Left hindlimb (tissue), 1 donor: ENCODE data around the gene ATXN7L1.
A peak's percentile ranks its signal among the peaks of the same experiment; 100 is the strongest.

Experiments
- DNase-seq: peaks from one replicate; pipeline ENCODE4 v3.0.0-alpha.2; 2018

The ATXN7L1 gene

DNA sequence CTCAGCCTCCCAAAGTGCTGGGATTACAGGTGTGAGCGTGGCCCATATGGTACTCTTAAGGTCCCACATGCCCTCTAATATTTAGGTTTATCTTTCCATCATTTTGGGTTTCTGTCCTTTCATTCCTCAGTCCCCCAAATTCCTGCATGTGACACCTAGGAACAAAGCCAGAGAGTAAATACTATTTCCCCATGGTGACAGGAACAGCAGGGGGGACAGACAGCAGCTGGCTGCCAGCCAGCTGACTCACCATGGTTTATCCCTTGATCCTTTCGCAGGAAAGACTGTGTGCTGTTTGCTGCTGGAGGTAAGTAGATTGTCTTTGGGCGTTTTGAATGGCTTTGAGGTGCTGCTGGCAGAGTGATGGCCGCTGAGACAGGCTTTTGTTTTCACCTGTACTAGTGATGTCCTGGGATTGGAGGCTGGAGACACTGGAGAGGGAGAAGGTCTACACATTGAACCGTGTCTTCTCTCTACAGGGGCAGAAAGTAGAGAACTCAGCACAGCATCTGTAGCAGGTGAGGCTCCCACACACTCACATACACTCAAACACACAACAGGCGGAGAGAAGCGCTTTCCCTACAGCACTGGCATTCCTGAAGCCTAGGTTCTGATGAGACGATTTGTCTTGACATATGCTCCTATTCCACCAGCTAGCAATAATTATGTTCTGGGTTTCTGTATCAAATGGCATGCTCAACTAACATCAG, 211.4 kb downstream of the ATXN7L1 start:
- DNase-seq, result no peak

DNA sequence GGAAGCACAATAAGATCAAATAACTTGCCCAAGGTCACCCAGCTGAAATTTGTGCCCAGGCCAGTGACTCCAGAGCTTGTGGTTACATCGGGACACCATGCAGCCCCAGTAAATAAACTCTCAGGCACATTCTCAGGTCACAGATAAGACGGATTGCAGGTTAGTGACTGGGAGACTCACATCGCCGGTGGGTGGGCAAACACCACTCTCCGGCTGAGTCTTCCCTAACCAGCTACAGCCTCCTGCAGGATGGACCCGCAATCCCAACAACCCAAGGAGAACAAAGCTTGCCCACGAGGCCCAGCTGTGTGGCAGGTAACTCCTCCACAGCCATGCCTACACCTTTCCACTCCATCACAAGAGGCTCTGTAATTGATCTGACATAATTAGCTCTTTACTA, 213.4 kb downstream of the ATXN7L1 start:
- no peak for DNase-seq

DNA sequence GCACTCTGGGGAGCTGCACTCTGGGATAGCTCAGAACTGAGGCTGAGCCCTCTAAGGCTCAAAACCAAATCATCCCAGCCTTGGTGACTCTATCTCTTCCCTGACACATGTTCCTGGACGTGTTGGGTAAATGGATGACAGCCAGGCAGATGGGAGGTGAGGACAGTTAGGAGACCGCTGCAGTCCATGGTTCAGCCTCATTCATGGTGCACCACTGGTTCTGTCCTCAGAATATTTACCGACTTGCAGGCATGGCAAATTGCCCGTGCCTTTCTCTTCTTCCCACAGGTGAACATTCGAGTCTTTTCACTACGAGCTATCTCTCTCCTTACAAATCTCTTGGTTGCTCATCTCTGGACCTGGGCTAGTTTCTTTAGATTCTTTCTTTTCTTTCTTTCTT, 214.8 kb downstream of the ATXN7L1 start:
- no peak for DNase-seq

DNA sequence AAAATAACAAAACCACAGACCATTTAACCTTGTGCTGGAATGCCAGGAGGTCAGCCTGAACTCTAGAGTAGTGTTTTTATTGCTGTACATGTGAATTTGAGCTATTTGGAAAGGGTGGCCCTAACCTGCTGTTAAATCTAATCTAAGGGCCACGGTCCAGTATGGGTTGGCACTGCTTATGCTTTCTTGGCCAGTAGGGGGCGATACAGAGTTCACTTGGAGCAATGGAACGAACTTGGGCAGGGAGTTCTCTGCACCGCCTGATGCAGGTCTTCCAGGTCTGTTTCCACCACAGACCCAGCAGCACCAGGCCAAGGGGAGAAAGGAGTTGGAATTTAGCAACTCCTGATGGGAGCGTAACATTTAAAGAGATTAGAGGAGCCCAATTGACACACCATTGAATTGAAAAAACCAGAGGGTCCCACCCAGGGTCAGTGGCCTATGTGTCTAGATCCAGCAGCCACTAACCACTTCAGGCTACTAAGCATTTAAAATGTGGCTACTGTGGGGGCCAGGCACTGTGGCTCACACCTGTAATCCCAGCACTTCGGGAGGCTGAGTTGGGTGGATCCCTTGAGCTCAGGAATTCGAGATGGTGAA, 219.4 kb downstream of the ATXN7L1 start:
- DNase-seq, result no peak

DNA sequence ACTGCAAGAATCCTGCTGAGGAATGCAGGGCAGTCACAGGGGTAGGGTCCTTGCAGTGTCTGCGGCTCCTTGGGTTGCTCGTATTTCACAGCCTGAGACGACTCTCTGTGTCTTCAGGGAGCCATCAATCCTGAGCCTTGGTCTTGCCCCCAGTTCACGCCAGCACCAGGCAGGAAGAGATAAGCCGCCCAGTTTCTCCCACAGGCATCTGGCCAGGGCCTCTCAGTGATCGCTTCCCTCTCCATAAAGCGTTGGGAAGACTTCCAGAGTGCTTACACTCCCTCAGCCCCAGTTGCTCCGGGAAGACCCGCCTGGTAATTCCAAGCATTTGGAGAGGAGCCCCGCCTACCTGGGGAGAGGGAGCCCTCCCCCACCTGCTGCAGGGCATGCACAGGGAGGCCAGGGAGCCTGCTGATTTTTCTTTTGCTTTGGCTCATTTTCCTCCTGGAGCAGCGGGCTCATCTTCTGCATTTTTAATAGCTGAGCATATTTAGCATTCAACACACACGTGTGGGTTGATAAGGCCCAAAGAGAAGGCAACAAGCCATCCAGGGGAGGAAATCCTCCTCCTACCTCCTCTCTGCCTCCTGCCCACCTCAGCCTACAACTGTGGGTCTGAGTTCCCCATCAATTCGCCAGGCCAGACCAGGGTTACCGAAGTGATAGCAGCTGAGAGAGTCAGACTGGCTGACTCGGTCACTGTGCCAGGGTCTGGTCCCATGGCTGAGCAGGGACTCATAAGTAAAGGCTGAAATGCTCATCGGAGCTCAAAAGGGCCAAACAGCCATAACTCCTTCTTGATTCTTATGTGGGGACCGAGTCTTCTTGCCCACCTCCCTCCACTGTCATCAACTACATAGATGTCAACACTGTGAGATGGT, 220.7 kb downstream of the ATXN7L1 start:
- peak; percentile 42 for DNase-seq

DNA sequence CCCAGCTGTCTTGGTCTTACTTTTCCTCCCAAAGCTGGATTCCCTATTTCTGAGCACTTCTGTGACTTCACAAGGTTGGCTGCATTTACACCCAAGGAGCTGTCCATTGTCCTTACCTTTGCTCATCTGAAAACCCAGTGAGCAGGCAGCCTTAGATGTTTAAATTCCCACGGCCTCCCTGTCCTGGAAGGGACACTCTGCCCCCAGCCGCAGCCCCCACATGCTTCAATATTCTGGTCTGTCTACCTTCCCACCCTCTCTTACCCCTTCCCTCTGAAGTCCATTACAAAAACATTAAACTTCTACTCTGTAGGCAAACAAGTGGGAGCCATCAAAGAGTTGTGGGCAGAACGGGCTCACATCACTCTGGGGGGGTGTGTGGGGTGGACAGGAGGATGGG, 221.3 kb downstream of the ATXN7L1 start:
- no peak for DNase-seq

DNA sequence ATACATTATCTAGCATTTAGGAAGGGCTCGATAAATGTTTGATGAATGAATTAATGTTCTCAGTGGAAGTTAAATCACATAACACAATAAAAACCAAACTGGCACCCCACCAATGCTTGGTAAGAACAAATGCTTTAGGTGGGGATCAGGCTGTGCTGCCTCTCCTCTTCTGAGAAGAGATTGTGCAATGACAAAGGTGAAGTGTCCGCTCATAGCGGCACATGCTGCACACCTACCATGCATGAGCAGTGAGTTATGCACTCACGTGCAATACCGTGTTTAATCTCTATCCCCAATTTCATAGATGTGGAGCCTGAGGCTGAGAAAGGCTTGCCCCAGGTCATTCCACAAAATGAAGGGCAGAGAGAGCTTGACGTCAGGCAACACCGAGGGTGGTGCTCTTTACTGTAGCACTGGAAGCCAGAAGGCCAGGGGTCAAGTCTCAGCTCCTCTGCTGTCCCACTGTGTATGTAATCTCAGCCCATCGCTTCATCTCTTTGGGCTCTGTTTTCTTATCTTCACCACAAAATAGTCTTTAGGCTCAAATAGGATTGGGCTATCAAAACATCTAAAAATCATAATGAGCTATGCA, 222.2 kb downstream of the ATXN7L1 start:
- no peak for DNase-seq

DNA sequence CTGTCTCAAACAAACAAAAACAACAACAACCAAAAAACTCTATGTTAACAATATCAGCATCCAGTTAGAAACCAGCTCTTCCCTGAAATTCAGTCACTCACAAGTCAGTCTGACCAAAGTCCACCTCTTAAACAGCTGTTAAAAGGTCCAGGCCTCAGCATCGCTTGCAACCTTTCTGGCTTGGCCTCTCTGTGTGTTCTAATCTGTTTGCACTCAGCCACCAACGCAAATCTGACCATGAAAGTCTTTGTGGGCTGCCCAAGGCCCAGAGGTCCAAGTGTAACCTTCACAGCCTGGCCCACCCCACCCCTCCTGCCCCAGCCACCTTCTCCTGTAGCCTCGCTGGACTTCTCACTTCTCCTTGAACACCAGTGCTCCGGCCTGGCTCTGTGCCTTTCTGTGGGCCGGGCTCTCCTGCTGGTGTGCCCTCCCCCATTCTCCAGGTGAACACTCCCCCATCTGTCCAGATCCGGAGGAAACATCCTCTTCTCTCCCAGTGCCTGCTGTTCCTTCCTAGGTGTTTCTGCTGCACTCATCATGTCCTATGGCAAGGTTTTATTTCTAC, 222.9 kb downstream of the ATXN7L1 start:
- DNase-seq, result no peak

DNA sequence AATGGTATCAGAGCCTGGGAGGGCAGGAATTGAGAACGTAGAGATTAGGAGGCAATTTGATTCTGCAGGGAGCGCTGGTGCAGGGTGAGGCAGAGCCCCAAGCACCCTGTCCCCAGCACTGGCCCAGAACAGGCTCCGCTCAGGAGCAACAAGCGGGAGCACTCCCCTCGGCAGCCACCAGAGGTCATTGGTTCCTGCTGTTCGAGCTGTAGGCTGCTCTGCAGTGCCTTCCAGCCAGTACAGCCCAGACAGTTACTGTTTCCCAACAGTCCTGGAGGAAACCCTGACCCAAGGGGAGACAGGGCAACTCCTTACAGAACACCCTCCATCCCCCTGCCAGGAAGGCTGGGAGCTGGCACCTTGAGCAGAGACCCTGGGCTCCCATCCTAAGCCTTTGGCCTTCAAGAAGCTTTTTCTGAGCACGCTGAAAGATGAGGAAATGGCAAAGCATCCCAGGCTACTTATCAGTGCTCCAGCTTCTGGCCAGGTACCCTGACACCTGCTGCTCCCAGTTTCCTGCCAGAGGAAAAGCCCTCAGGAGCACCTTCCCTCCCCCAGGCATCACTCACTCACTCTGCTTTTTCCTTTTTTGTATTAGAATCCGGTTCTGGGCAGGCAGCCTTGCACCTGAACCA, 223.9 kb downstream of the ATXN7L1 start:
- DNase-seq, result peak; percentile 76

DNA sequence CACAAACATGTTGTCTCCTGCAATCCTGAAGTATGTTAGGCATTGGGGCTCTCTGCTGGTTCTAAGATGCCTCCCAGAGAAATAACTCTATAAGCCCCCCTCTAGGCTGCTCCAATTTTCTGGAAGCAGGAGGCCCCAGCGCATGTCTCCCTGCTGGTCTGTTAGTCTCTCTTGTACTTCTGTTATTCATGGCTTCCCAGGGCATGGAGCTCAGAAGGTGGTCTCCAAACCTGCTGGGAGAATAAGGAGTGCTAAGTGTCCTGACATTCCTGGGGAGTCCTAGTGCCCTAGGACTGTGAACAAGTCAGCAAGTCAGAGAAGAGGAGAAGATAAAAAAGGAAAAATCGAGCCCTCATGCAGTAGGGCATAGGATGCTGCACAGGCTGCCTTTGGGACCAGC, 224.6 kb downstream of the ATXN7L1 start:
- no peak for DNase-seq

DNA sequence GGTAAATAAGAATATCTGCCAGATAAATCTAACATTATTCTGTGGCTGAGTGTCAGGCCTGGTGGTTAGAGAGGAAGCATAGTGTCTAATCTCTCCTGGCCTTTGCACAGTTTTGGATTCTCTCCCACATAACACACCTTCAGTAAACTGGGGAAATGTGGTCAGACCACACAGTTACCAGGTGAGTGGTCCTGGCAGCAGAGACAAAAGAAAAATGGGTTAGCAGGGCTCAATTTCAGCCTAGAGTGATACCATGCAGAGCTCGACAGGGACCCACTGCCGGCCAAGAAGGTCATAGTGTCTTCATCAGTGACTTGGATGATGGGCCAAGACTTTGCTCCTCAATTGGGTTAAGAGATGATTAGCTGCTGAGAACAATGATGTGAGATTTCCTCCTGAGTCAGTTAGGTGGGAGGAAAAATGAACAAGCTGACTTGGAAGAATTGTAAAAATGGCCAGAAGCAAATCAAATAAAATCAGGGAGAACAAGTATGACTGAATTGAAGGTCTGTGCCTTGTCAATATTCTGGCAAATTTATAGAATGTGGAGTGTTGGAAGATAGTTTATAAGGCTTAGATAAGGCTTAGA, 225.9 kb downstream of the ATXN7L1 start:
- DNase-seq, result no peak

DNA sequence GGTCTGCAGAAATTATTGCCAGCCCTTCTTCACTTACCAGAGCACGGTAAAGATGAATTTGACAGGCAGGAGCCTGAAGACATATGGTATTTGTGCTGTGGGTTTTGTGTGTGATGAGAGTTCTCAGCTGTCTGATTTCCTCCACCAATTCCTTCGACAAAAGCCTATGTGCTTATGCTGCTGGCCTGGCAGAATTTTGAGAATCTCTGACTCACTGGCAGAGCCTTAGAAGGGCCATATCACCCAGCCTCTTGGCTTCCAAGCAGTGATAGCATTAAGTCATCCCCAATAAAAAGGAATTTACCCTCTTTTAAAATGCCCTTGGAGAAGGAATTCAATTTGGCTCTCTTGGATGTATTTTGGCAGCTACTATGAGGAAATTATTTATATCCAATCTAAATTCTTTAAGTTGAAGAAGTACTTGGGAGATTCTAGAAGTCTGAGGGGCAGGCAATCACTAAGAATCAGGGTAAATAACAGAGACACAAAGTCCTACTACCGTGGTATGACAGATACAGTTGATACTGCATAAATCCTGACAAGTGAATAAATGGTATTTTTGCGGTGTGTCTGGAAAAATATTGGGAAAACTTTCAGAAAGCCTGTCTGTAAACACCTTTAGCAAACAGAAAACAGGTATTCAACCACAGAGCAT, 226.5 kb downstream of the ATXN7L1 start:
- no peak for DNase-seq

DNA sequence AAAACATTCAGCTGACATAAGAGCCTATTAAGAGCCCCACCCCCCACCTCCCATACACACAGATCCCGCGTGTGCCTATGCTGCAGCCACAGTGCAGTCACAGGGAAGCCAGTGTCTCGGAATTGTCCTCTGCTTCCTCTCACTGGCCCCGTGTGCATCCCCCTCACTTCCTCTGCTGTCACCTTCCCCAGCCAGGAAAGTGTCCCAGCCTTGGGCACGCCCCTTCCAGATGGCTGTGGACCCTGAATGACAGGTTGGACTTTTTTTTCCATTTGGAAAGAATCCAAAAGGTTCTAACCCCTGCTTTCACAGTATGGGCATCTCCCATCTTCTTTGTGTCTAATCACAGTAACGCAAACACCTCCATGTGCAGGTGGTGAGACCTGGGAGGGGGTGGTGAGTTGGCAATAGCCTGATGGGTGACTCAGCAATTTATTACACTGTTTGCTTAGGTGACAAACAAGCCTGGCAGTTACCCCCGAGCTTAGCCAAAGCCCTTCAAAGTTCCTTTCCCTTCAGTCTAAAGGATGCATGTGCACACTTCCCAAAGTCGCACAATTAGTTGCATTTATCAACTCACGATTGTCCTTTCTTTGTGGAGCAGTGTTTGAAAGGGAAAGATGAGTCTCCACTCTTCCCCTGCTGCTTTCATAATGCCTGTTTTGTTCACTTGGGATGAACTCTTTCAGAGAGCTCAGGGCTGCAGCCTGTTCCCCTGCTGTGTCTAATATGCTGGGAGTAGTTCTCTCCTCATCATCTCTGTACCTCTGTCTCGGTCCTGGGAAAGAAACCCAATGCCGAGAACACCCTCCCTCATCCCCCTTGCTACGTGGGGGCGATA, 227.6 kb downstream of the ATXN7L1 start:
- no peak for DNase-seq

DNA sequence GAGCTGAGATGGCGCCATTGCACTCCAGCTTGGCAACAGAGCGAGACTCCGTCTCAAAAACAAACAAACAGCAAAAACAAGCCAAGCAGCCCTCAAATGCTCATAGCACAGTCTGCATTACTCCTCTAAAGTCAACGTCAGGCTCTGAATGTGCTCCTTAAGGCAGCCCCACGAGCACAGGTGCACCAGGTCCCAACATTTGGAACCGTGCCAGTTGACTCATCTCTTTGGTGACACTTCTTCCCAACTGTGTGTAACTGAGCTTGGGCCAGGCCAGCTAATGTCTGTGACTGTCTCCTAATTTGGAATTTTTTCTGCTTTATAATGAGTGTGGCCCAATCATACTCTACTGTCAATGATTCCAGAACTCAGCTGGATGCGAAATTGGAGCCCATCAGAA, 228.8 kb downstream of the ATXN7L1 start:
- no peak for DNase-seq

DNA sequence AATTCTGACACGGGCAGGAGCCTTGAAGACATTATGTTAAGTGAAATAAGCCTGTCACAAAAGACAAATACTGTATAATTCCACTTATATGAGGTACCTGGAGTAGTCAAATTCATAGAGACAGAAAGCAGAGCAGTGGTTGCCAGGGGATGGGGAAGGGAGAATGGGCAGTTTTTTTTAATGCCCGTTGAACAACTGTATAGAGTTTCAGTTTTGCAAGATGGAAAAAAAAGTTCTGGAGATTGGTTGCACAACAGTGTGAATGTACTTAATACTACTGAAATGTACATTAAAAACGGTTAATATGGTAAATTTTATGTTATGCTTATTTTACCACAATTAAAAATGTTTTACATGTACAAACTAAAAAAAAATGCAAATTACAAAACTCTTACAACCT, 231.5 kb downstream of the ATXN7L1 start:
- DNase-seq, result no peak

DNA sequence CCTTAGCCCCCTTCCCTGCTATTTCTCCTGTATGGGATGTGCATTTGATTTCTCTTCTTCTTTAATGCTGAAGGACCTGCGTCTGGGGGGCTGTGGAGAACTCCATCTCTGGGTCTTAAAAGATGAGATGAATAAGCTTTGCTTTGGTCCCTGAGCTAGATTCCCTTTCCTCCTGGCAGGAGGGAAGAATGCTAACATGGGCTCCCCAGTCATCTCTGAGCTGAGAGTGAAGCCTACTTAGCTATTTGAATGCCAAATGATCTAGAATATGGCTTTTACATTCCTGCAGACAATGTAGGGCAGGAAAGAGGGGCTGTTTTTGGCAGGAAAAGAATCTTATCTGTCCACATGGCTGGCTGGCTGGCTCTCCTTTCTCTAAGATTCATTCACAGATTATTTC, 232.5 kb downstream of the ATXN7L1 start:
- no peak for DNase-seq

DNA sequence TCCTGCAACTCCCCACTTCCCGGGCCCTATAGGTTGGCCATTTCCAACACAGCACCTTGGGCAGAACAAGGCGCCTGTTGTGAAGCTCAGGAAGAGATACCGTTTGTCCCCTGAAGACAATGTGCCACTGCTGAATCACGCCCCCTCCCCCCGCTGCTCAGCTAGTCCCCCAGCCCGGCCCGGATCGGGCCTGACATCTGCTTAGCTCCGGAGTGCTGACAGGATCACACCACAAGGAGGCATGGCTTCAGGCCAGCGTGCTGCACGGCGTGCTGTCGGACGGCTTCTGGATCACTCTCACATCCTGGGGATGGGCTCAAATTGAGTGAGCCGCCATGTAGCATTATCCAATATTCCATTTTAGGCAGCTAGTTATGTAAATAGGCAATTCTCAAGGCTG, 233.0 kb downstream of the ATXN7L1 start:
- DNase-seq, result no peak

DNA sequence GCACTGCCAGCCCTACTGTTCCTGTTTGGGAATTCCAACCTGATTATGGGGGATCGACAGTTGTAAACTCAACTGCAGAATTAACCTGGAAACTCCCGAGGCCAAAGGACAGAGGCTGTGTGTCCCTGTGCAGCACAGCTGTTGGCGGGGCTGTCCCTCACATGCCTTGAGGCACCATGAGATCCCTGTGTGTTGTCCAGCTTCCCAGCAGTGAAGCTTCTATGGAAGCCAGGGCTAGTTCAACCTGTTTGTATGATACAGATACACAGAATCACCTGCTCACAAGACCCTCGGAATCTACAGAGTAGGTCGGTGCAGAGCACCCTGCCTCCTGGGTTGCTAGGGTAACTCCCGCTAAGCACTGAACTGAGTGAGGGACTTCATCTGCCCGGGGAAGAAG, 234.1 kb downstream of the ATXN7L1 start:
- DNase-seq, result no peak

DNA sequence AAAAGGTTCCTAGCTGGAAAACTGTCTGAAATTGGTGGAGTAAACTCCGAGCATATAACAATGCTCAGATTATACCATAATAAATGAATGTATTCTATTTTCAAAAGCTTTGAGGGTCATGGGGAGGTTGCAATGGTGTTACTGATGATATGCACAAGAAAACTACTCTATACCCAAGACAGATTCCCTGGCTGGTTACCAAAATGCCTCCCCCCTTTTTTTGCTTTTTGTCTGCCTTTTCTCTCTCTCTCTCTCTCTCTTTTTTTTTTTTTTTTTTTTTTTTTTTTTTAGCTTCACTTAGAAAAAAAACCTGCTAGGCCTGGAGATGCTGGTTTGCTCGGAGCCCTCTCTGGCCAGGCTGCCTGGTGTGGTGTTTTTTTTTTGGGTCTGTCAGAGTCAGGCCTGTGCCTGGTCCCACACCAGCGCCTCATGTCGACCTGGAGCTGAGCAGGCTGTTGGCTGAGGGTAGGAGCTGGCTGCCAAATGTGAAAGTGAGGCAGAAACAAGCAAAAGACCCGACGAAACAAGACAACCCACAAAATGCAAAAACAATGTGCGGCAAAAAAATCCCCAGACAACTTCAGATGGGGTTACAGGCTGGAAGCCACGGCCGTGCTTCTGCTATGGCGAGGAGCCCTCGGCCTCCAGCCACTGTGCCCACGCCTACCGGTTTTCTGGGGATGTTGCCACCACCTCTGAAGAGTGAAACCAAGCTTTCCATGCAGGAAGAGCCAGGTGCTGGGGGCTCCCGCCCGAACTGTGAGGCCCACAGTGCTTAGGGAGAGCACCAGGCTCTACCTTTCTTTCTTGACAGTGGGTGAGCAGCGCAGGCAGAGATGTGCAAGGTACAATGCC, 235.2 kb downstream of the ATXN7L1 start:
- DNase-seq, result peak; percentile 53
